B cell (primary cell): Measurements from ENCODE around the gene DAPP1.

Experiments
- CTCF ChIP-seq: fragments of 200-600 bp; IDR thresholded peaks from one replicate; pipeline ENCODE4 v1.8.0; 2022; ENCODE audit warnings: antibody characterized with exemption, mild to moderate bottlenecking
- EZH2 ChIP-seq: IDR thresholded peaks from 2 replicates; pipeline ENCODE4 v1.6.1; 2012; ENCODE audit warnings: borderline replicate concordance, low read depth, mild to moderate bottlenecking, moderate library complexity, low read length; ENCODE audit not compliant: insufficient read depth, poor library complexity, severe bottlenecking

GRCh38 chr4:99853999-99854398, 37.4 kb downstream of the DAPP1 start:
- TF ChIP-seq CTCF (no peak), EZH2 (no peak)
